Colonic mucosa (tissue), 4 donors: Measurements from ENCODE around the gene SSTR3. TPM values are rescaled to one million over a fixed set of nuclear protein-coding genes. Genes with fewer than 3 reads are reported as not detected.
A peak's percentile ranks its signal among the peaks of the same experiment; 100 is the strongest.

Experiments used
- DNase-seq: peaks from one replicate; pipeline ENCODE4 v3.0.0-alpha.2; 2020
- H3K27ac ChIP-seq: fragments of 200-600 bp; one replicate; pipeline ENCODE4 v1.8.0; 2021
- H3K27me3 ChIP-seq: fragments of 200-600 bp; one replicate; pipeline ENCODE4 v1.8.0; 2021
- H3K36me3 ChIP-seq: fragments of 200-600 bp; one replicate; pipeline ENCODE4 v1.8.0; 2021
- H3K4me1 ChIP-seq: fragments of 200-600 bp; one replicate; pipeline ENCODE4 v1.8.0; 2021; ENCODE audit warnings: mild to moderate bottlenecking
- H3K4me3 ChIP-seq: fragments of 200-600 bp; one replicate; pipeline ENCODE4 v1.8.0; 2021
- H3K9ac ChIP-seq, 2 donors: one replicate each; pipeline ENCODE4 v1.7.0; 2013; ENCODE audit warnings: control low read depth in 2 of 2, low read depth in 2 of 2, low read length in 2 of 2
- H3K9me3 ChIP-seq: fragments of 200-600 bp; one replicate; pipeline ENCODE4 v1.8.0; 2021
- CTCF ChIP-seq: fragments of 200-600 bp; IDR thresholded peaks from one replicate; pipeline ENCODE4 v1.8.0; 2022; ENCODE audit warnings: antibody characterized with exemption, mild to moderate bottlenecking
- intact Hi-C: fragments of 100-400 bp; cut with DNase I; formaldehyde crosslinking; loops from one replicate; pipeline ENCODE4 v1.14.1; 2022
- total RNA-seq, 2 donors: library from RNA; stranded (reverse); fragmentation: NEBNext Ultra II Directional in 1 of 2; extraction: Animal tissue kit (Norgen Biotek cat#: 25700) in 1 of 2; gene quantifications; one replicate each; pipeline ENCODE4 v1.2.1, GENCODE V29; 2021
- donor health status: healthy.
- donor health status: DM: no; HTN: no; CAD: no.
- donor health status: DM: no; HTN: no; CAD: no.

SSTR3 gene
- total RNA-seq, 2 donors from 2014 or later: 0.12 TPM; not detected in 1

GRCh38 chr22:37169947-37170688, 42.2 kb downstream of the SSTR3 start:
- Histone ChIP-seq H3K27me3 (no peaks in the 10 kb centered on the region), H3K27ac (no peak overlapping the region), H3K4me1 (peaks cover 5% of the 10 kb centered on the region), H3K36me3 (no peaks in the 10 kb centered on the region), H3K9ac (no peak overlapping the region), H3K9me3 (no peaks in the 10 kb centered on the region), H3K4me3 (no peak overlapping the region)
- intact Hi-C loops: loop anchor here (5.0 to 10.0 kb wide), 2 partner anchors 93 to 95 kb away; no protein-coding TSS in a partner anchor
- no peak for TF ChIP-seq CTCF
- no peak for DNase-seq

GRCh38 chr22:37169406-37169805, 42.9 kb downstream of the SSTR3 start:
- Histone ChIP-seq H3K27ac (no peak overlapping the region), H3K36me3 (no peaks in the 10 kb centered on the region), H3K4me3 (no peak overlapping the region), H3K27me3 (no peaks in the 10 kb centered on the region), H3K9me3 (no peaks in the 10 kb centered on the region), H3K4me1 (peaks cover 5% of the 10 kb centered on the region), H3K9ac (no peak overlapping the region)
- no peak for DNase-seq
- no peak for TF ChIP-seq CTCF
- intact Hi-C loops: loop anchor here (5.0 to 10.0 kb wide), 2 partner anchors 92 to 95 kb away; no protein-coding TSS in a partner anchor

- no peaks in the 10 kb centered on the region for H3K27me3 ChIP-seq
- peak overlapping the region in 1 of 2 donors; percentile 78 for H3K9ac ChIP-seq
- no peak overlapping the region for H3K4me3 ChIP-seq
- H3K4me1 ChIP-seq: peaks cover 5% of the 10 kb centered on the region
- H3K27ac ChIP-seq: peak overlapping the region; percentile 64
- DNase-seq: no peak
- no peaks in the 10 kb centered on the region for H3K36me3 ChIP-seq
- H3K9me3 ChIP-seq: no peaks in the 10 kb centered on the region
- no peak for TF ChIP-seq CTCF
- intact Hi-C loops: loop anchor here (5.0 to 10.0 kb wide), 2 partner anchors 91 to 97 kb away; no protein-coding TSS in a partner anchor
These were observed 44.2 kb downstream of the SSTR3 start for GRCh38 chr22:37167981-37168647.

GRCh38 chr22:37167176-37167980, 44.9 kb downstream of the SSTR3 start:
- H3K27ac ChIP-seq: peak overlapping the region; percentile 64
- H3K4me1 ChIP-seq: peaks cover 5% of the 10 kb centered on the region
- H3K9ac ChIP-seq: peak overlapping the region; percentile 45 to 78
- TF ChIP-seq CTCF: no peak
- peak; percentile 77 for DNase-seq
- no peaks in the 10 kb centered on the region for H3K9me3 ChIP-seq
- no peaks in the 10 kb centered on the region for H3K27me3 ChIP-seq
- peak overlapping the region; percentile 12 for H3K4me3 ChIP-seq
- intact Hi-C loops: loop anchor here (5.0 to 10.0 kb wide), 2 partner anchors 90 to 97 kb away; no protein-coding TSS in a partner anchor
- H3K36me3 ChIP-seq: no peaks in the 10 kb centered on the region

- no peaks in the 10 kb centered on the region for H3K27me3 ChIP-seq
- peaks cover 5% of the 10 kb centered on the region for H3K4me1 ChIP-seq
- H3K9me3 ChIP-seq: no peaks in the 10 kb centered on the region
- no peaks in the 10 kb centered on the region for H3K36me3 ChIP-seq
- peak overlapping the region; percentile 12 for H3K4me3 ChIP-seq
- intact Hi-C loops: loop anchor here (1.0 to 10.0 kb wide), 3 partner anchors 32 to 98 kb away; no protein-coding TSS in a partner anchor
- peak; percentile 91 for DNase-seq
- peak overlapping the region; percentile 64 for H3K27ac ChIP-seq
- peak overlapping the region; percentile 45 to 78 for H3K9ac ChIP-seq
- peak; percentile 93 for TF ChIP-seq CTCF
These were observed 45.6 kb downstream of the SSTR3 start for GRCh38 chr22:37166675-37167066.
